HCT116 (cell line): Measurements from ENCODE around the gene COX6A2. TPM values are rescaled to one million over a fixed set of nuclear protein-coding genes. Genes with fewer than 3 reads are reported as not detected.

ENCODE experiments used
- ATAC-seq: fragments of 200-7000 bp; cut with Tn5 transposase; 2 replicates; pipeline ENCODE4 v1.9.1; 2020; ENCODE audit warnings: mild to moderate bottlenecking, moderate library complexity
- BruUV-seq: library from RNA; stranded (reverse); fragments of 400-500 nt; replicated peaks from 2 replicates; lab custom pipeline; 2021; lab: Mats Ljungman, UMichigan
- CTCF ChIA-PET: fragments of 300-600 bp; sonication (Branson Sonifier 250); formaldehyde crosslinking; loops from one replicate; lab custom pipeline; 2021; ENCODE audit warnings: antibody characterized with exemption; lab: Charles Lee
- POLR2A ChIA-PET: fragments of 300-600, 350-600 bp; sonication (Branson Sonifier 250); formaldehyde crosslinking; loops from one replicate; lab custom pipeline; 2021; ENCODE audit warnings: antibody characterized with exemption; lab: Charles Lee
- RAD21 ChIA-PET, 2 experiments: fragments of 300-600 bp; sonication (Branson Sonifier 250); formaldehyde crosslinking; loops; one replicate each; lab custom pipeline; 2023; ENCODE audit warnings: low total read pairs in 2 of 2; ENCODE audit not compliant: uncharacterized antibody in 2 of 2, unreplicated experiment in 2 of 2, low non-redundant PET in 1 of 2; lab: Charles Lee
- DNase-seq: peaks from one replicate; pipeline ENCODE4 v3.0.0-alpha.2; 2010; ENCODE audit warnings: low read depth, low spot score
- H2AFZ ChIP-seq: fragments of 200-600 bp; shearing (Covaris generic), sonication (generic); 2 replicates; pipeline ENCODE4 v1.6.1; 2017; ENCODE audit warnings: low read depth, mixed run types, mixed read lengths, antibody characterized with exemption, low read length; ENCODE audit not compliant: poor library complexity, severe bottlenecking
- H3K27ac ChIP-seq: 2 replicates; pipeline ENCODE4 v1.5.1; 2012; ENCODE audit warnings: low read depth, low read length
- H3K27me3 ChIP-seq: fragments of 200-600 bp; sonication (generic); 2 replicates; pipeline ENCODE4 v1.6.1; 2016; ENCODE audit warnings: mixed run types, low read length, mixed read lengths; ENCODE audit not compliant: insufficient read depth
- H3K36me3 ChIP-seq, 2 experiments: fragments of 200-500 bp in 1 of 2; fragments of 200-600 bp in 1 of 2; sonication (Bioruptor generic) in 1 of 2; sonication (generic) in 1 of 2; 2 replicates each; pipeline versions ENCODE4 v1.5.1 to v1.6.1; 2014 to 2016; ENCODE audit warnings: low read length in 2 of 2, inconsistent platforms in 1 of 2, mixed read lengths in 1 of 2, mixed run types in 1 of 2; ENCODE audit not compliant: insufficient read depth in 2 of 2, control insufficient read depth in 1 of 2
- H3K4me1 ChIP-seq, 2 experiments: fragments of 200-600 bp in 1 of 2; sonication (generic) in 1 of 2; 2 replicates each; pipeline versions ENCODE4 v1.5.1 to v1.6.1; 2012 to 2017; ENCODE audit warnings: low read length in 2 of 2, inconsistent platforms in 1 of 2, mild to moderate bottlenecking in 1 of 2, mixed read lengths in 1 of 2, mixed run types in 1 of 2, moderate library complexity in 1 of 2; ENCODE audit not compliant: insufficient read depth in 2 of 2, control insufficient read depth in 1 of 2
- H3K4me2 ChIP-seq: fragments of 200-600 bp; sonication (generic); 2 replicates; pipeline ENCODE4 v1.6.1; 2017; ENCODE audit warnings: mixed run types, low read length, mixed read lengths
- H3K4me3 ChIP-seq, 2 experiments: fragments of 200-600 bp in 1 of 2; sonication (generic) in 1 of 2; replicated peaks in 1 of 2; 2 replicates each; pipeline ENCODE4 v1.5.1; 2011 to 2016; ENCODE audit warnings: low read length in 2 of 2, control low read depth in 1 of 2, low read depth in 1 of 2, mild to moderate bottlenecking in 1 of 2, mixed read lengths in 1 of 2, mixed run types in 1 of 2
- H3K79me2 ChIP-seq: fragments of 200-600 bp; sonication (generic); 2 replicates; pipeline ENCODE4 v1.6.1; 2017; ENCODE audit warnings: mild to moderate bottlenecking, mixed run types, low read length, moderate library complexity, mixed read lengths; ENCODE audit not compliant: insufficient read depth
- H3K9ac ChIP-seq: fragments of 200-600 bp; sonication (generic); 2 replicates; pipeline ENCODE4 v1.6.1; 2016; ENCODE audit warnings: low read length, mixed read lengths
- H3K9me2 ChIP-seq: fragments of 200-600 bp; sonication (generic), shearing (Covaris generic); 2 replicates; pipeline ENCODE4 v1.6.1; 2017; ENCODE audit warnings: mixed run types, mild to moderate bottlenecking, moderate library complexity; ENCODE audit not compliant: insufficient read depth
- H3K9me3 ChIP-seq, 2 experiments: fragments of 200-500 bp in 1 of 2; fragments of 200-600 bp in 1 of 2; sonication (Bioruptor generic) in 1 of 2; sonication (generic) in 1 of 2; 2 replicates each; pipeline ENCODE4 v1.6.1; 2014 to 2017; ENCODE audit warnings: low read length in 2 of 2, mixed read lengths in 2 of 2, inconsistent platforms in 1 of 2, low read depth in 1 of 2, mild to moderate bottlenecking in 1 of 2, mixed run types in 1 of 2, moderate library complexity in 1 of 2; ENCODE audit not compliant: control insufficient read depth in 1 of 2, insufficient read depth in 1 of 2
- H4K20me1 ChIP-seq: fragments of 200-600 bp; sonication (generic), shearing (Covaris generic); 2 replicates; pipeline ENCODE4 v1.6.1; 2017; ENCODE audit warnings: mixed run types, mild to moderate bottlenecking, moderate library complexity; ENCODE audit not compliant: insufficient read depth
- ATF3 ChIP-seq: IDR thresholded peaks from 2 replicates; pipeline ENCODE4 v1.6.1; 2012
- CEBPB ChIP-seq: IDR thresholded peaks from 2 replicates; pipeline ENCODE4 v1.6.1; 2012; ENCODE audit warnings: low read depth
- EGR1 ChIP-seq: IDR thresholded peaks from 2 replicates; pipeline ENCODE4 v1.6.1; 2012; ENCODE audit warnings: low read depth
- ELF1 ChIP-seq: IDR thresholded peaks from 2 replicates; pipeline ENCODE4 v1.6.1; 2012; ENCODE audit warnings: low read depth, borderline replicate concordance
- EZH2 ChIP-seq: fragments of 200-600 bp; sonication (generic); IDR thresholded peaks from 2 replicates; pipeline ENCODE4 v1.6.1; 2017; ENCODE audit warnings: antibody characterized with exemption, mixed run types
- EZH2phosphoT487 ChIP-seq: fragments of 200-600 bp; IDR thresholded peaks from 2 replicates; pipeline ENCODE4 v1.6.1; 2018; ENCODE audit warnings: antibody characterized with exemption, borderline replicate concordance
- FOSL1 ChIP-seq: IDR thresholded peaks from 2 replicates; pipeline ENCODE4 v1.6.1; 2012; ENCODE audit warnings: low read depth
- JUND ChIP-seq: IDR thresholded peaks from 2 replicates; pipeline ENCODE4 v1.6.1; 2012
- POLR2A ChIP-seq: IDR thresholded peaks from 2 replicates; pipeline ENCODE4 v1.7.0; 2011; ENCODE audit warnings: borderline replicate concordance; ENCODE audit not compliant: insufficient read depth, insufficient read length; ENCODE audit errors: extremely low read depth
- RAD21 ChIP-seq: IDR thresholded peaks from 2 replicates; pipeline ENCODE4 v1.6.1; 2012; ENCODE audit warnings: low read depth, mild to moderate bottlenecking
- REST ChIP-seq: IDR thresholded peaks from 2 replicates; pipeline ENCODE4 v1.6.1; 2012; ENCODE audit warnings: low read depth
- SIN3A ChIP-seq: IDR thresholded peaks from 2 replicates; pipeline ENCODE4 v1.6.1; 2012; ENCODE audit warnings: low read depth
- SRF ChIP-seq: IDR thresholded peaks from 2 replicates; pipeline ENCODE4 v1.6.1; 2012; ENCODE audit warnings: low read depth
- TCF7L2 ChIP-seq: IDR thresholded peaks from 2 replicates; pipeline ENCODE4 v1.7.0; 2011; ENCODE audit warnings: borderline replicate concordance, inconsistent platforms; ENCODE audit not compliant: insufficient read depth, insufficient read length; ENCODE audit errors: extremely low read depth
- YY1 ChIP-seq: IDR thresholded peaks from 2 replicates; pipeline ENCODE4 v1.6.1; 2011; ENCODE audit warnings: low read length, low read depth, moderate library complexity, mild to moderate bottlenecking; ENCODE audit not compliant: insufficient replicate concordance; ENCODE audit errors: extremely low read depth
- ZFX ChIP-seq: fragments of 450-650 bp; IDR thresholded peaks from 2 replicates; pipeline ENCODE4 v1.6.1; 2017
- ZNF274 ChIP-seq: fragments of 200-500 bp; sonication (Bioruptor generic); IDR thresholded peaks from 2 replicates; pipeline ENCODE4 v1.6.1; 2014; ENCODE audit warnings: mild to moderate bottlenecking, low read depth, low read length, inconsistent platforms
- intact Hi-C: fragments of 100-400 bp; cut with micrococcal nuclease; formaldehyde crosslinking; loops from 2 replicates; pipeline ENCODE4 v1.10.0; 2022
- total RNA-seq: library from RNA; stranded (reverse); gene quantifications from one replicate; pipeline ENCODE4 v1.2.1, GENCODE V29; 2021; ENCODE audit not compliant: unreplicated experiment
- TF ChIP-seq, protein P1 (sequence below): IDR thresholded peaks from 2 replicates; pipeline ENCODE4 v1.6.1; 2012
- TF ChIP-seq, protein P2 (sequence below): IDR thresholded peaks from 2 replicates; pipeline ENCODE4 v1.6.1; 2011; ENCODE audit warnings: mild to moderate bottlenecking, low read length, moderate library complexity; ENCODE audit not compliant: insufficient replicate concordance; ENCODE audit errors: extremely low read depth

Gene COX6A2
- total RNA-seq, 1 experiment from 2014 or later = not detected

DNA sequence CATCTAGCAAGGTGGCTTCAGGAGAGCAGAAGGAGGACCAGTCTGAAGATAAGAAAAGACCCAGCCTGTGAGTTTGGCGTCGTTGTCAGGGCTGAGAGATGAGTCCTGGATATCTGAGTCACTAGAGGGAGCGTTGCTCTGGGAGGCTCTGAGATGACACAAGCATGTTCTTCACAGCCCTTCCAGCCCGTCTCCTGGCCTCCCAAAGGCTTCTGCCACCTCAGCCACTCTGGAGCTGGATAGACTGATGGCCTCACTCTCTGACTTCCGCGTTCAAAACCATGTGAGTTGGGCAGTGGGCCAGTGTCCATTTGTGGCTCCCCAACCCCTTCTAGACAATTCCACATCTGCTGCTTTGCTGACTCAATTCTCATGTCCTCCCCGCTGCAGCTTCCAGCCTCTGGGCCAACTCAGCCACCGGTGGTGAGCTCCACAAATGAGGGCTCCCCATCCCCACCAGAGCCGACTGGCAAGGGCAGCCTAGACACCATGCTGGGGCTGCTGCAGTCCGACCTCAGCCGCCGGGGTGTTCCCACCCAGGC, 46.1 kb upstream of the COX6A2 start:
- ATAC-seq (no peak), DNase-seq (no peak)
- Histone ChIP-seq H3K27me3 (no peaks in the 10 kb centered on the region), H3K9me2 (no peaks in the 10 kb centered on the region), H3K4me1 (peaks cover 16 to 43% of the 10 kb centered on the region in 2 experiments), H3K4me3 (no peak overlapping the region), H3K9me3 (no peaks in the 10 kb centered on the region), H4K20me1 (no peaks in the 10 kb centered on the region), H3K9ac (no peak overlapping the region), H3K27ac (no peak overlapping the region), H2AFZ (no peak overlapping the region), H3K4me2 (no peak overlapping the region), H3K79me2 (no peaks in the 10 kb centered on the region), H3K36me3 (no peaks in the 10 kb centered on the region)
- ChIA-PET RAD21 (no interaction called here), CTCF (interaction anchor here (1.9 kb wide), 1 partner anchor 14 kb away, joined by 9 read pairs; the partner anchor contains the start of gene ARMC5), POLR2A (no interaction called here)
- intact Hi-C loops = loop anchor here (5.0 kb wide), 1 partner anchor 223 kb away; no protein-coding TSS in a partner anchor
- BruUV-seq = no TSS peak
- no peak for TF ChIP-seq ZFX
- no peak for TF ChIP-seq ELF1
- TF ChIP-seq SIN3A = no peak
- TF ChIP-seq SRF = no peak
- TF ChIP-seq JUND = no peak
- TF ChIP-seq FOSL1 = no peak
- TF ChIP-seq RAD21 = no peak
- TF ChIP-seq EGR1 = no peak
- no peak for TF ChIP-seq CEBPB
- TF ChIP-seq ZNF274 = no peak
- no peak for TF ChIP-seq REST
- no peak for TF ChIP-seq TCF7L2
- TF ChIP-seq, protein P1, sequence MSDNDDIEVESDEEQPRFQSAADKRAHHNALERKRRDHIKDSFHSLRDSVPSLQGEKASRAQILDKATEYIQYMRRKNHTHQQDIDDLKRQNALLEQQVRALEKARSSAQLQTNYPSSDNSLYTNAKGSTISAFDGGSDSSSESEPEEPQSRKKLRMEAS = no peak
- TF ChIP-seq EZH2phosphoT487 = no peak
- TF ChIP-seq ATF3 = no peak
- no peak for TF ChIP-seq YY1
- TF ChIP-seq EZH2 = no peak
- TF ChIP-seq POLR2A = no peak
- TF ChIP-seq, protein P2, sequence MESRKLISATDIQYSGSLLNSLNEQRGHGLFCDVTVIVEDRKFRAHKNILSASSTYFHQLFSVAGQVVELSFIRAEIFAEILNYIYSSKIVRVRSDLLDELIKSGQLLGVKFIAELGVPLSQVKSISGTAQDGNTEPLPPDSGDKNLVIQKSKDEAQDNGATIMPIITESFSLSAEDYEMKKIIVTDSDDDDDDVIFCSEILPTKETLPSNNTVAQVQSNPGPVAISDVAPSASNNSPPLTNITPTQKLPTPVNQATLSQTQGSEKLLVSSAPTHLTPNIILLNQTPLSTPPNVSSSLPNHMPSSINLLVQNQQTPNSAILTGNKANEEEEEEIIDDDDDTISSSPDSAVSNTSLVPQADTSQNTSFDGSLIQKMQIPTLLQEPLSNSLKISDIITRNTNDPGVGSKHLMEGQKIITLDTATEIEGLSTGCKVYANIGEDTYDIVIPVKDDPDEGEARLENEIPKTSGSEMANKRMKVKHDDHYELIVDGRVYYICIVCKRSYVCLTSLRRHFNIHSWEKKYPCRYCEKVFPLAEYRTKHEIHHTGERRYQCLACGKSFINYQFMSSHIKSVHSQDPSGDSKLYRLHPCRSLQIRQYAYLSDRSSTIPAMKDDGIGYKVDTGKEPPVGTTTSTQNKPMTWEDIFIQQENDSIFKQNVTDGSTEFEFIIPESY = no peak
